HG02588 (cell line): ENCODE data around the gene RHOJ.
"Not testable (repeated sequence)": the region's sequence is repeated elsewhere in the genome, so short reads cannot be mapped to it uniquely, and the experiment has no call there.

Experiments
- ATAC-seq: cut with Tn5 transposase; IDR thresholded peaks from one replicate; pipeline ENCODE4 v1.9.1; 2021; ENCODE audit warnings: mild to moderate bottlenecking, moderate library complexity; ENCODE audit not compliant: unreplicated experiment

Gene RHOJ

DNA sequence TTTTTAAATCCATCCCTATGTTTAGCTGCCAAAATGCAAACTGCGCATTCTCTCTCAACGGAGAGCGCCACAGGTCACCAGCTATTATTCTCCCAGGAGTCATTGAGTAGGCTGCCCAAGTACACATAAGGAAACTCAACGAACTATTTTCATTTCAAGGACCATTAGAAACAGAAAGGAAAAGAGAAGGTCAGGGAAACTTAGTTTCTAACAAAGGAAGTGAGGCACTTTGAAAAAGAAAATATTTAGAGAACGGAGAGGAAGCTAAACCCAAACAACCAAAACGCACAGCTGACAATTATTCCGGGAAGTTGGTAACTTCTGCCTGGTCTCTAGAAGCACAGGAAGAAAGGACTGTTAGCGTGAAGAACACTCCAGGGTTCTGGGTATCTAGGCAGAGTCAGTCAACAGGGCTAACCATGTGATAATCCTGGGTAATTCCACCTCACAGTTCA lies 91.0 kb downstream of the RHOJ start:
- peak; percentile 54 for ATAC-seq

DNA sequence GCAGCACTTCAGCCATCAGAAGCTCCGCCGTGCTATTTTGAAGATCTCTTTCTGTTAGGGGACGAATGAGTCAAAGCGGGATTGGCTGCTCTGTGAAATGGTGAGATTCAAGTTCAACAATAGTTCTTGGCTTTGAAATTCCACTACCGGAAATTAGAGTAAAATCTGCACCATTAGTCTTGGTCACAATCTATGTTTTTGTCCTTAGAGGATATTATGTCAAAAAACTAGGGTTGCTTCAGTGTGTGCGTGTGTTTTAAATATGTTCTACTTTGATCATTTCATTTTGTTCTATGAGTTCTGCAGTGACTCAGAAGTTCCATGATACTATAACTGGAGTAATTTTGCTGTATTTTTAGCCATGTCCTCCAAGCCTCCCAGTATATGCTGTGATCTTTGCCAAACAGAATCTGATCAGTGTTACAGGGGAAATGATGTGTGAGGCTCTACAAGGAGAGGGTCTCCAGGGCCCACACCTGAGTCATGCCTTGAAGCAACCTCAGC lies 91.9 kb downstream of the RHOJ start:
- no peak for ATAC-seq

DNA sequence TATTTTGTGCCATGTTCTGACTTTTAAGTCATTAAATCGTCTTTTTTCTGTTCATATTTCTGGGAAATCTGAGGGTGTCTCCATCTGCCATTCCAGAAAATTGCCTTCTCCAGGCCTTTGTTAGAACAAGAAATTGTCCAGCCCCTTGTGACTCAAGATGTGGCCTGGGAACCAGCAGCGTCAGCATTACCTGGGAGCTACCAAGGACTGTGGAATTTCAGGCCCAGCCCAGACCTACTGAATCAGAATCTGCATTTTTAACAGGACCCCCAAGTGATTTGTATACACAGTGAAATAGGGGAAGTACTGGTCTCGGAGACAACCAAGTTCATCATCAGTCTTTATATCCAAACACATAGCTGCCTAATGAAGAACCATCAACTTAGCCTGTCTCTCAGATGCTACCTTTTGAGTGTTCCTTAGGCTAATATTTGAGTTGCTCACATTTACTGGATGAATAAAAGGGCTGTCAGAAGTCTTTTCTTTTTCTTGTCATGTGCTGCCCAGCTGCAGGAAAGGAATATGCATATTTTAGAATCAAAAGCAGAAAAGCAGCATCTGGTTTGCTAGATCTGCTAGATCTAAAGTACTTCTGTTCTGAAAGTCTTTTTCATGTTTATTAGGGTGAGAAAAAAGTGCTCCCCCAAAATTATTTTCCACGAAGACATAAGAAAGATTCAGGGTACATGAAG lies 93.3 kb downstream of the RHOJ start:
- no peak for ATAC-seq

- ATAC-seq = no peak
Observed at GRCh38 chr14:63299351-63300110, 95.3 kb downstream of the RHOJ start.

DNA sequence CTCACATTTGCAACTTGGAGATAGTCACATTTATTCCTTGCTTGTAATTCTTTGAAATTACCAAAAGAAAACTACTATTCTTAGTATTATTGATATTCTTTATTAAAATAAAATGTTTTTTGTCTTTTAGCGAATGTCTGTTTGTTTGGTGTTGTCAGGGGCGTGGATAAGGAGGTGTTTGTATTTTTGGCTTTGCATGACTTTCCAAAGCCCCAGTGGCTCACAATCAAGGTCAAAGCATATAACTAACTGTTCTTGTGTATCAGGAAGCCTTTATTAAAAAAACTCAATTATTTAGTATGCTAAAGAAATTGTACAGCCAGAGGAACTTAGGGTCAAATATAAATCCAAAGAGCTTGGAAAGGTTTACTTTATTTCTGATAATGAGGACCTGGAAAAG lies 96.6 kb downstream of the RHOJ start:
- ATAC-seq = no peak

DNA sequence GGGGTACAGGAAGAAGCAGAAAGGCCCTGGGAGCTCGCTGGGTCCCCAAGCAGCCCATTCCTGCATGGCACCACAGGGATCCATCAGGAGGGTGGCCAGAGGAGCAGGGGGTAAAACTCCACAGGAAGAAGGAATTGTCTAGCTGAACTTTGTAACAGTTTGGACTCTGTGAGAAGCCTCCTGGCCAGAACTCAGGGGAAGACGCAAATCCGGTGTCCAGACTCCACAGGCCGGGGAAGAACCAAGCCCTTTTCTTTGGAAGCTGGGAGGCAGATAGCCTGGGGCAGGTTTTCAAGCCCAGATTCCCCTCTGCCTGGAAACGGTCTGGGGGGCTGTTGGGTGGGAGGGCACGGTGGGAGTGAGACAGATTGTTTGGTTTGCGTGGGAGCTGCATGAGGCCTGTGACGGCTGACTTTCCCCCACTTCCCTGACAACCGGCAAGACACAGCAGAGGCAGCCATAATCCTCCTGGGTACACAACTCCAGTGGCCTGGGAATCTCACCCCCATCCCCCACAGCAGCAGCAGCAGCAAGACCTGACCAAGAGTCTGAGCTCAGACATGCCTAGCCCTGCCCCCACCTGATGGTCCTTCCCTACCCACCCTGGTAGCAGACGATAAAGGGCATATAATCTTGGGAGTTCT lies 97.8 kb downstream of the RHOJ start:
- no peak for ATAC-seq

DNA sequence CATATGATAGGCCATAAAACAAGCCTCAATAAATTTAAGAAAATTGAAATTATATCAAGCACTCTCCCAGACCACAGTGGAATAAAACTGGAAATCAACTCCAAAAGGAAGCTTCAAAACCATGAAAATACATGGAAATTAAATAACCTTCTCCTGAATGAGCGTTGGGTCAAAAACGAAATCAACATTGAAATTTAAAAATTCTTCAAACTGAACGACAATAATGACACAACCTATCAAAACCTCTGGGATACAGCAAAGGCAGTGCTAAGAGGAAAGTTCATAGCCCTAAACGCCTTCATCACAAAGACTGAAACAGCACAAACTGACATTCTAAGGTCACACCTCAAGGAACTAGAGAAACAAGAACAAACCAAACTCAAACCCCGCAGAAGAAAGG lies 100.2 kb downstream of the RHOJ start:
- not testable (repeated sequence) for ATAC-seq

- ATAC-seq = no peak
Observed at GRCh38 chr14:63308723-63309317, 104.6 kb downstream of the RHOJ start.

DNA sequence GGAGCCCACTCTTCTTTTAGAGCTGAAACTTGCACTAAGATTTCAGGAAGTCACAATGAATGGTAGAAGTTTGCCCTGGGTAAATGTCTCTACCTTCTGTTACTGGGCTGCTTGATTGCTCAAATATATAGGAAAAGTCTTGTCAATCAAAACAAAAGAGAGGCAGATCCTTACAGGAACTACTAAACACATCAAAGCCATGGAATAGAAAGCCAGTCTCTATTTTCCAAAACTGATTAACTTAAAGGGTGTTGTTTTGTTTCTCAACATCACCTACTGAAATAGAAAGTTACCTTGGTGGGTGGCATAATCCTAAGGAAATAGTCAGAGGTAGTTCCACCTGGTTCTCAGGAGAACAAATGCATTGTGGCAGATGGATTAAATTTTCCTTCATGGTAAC lies 114.6 kb downstream of the RHOJ start, which contains the start of gene GPHB5:
GPHB5 (minus strand) TSS at position 101 of the 400 bp plus-strand sequence. CDS start 1,086 bp downstream, outside the sequence.
- ATAC-seq = no peak

- ATAC-seq = no peak
Observed at GRCh38 chr14:63322472-63322871, 118.2 kb downstream of the RHOJ start.

GRCh38 chr14:63322897-63323573 lies 118.8 kb downstream of the RHOJ start:
- no peak for ATAC-seq

DNA sequence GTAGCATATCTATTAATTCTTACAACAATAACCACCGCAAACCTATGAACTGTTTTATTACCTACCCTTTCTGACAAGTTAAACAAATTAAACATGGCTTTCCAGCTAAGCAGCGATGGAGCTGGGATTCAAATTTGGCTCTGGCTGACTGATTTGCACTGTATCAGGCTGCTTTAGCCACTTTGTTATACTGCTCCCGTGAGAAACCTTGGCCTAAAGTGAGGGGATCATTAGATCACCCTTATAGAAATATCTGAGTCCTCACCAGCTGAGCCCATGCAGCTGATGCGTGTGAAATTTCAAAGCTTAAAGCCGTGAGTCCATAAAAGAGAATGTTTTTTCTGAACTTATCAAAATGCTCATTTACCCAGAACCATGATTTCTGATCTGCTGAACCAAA lies 122.6 kb downstream of the RHOJ start:
- no peak for ATAC-seq

DNA sequence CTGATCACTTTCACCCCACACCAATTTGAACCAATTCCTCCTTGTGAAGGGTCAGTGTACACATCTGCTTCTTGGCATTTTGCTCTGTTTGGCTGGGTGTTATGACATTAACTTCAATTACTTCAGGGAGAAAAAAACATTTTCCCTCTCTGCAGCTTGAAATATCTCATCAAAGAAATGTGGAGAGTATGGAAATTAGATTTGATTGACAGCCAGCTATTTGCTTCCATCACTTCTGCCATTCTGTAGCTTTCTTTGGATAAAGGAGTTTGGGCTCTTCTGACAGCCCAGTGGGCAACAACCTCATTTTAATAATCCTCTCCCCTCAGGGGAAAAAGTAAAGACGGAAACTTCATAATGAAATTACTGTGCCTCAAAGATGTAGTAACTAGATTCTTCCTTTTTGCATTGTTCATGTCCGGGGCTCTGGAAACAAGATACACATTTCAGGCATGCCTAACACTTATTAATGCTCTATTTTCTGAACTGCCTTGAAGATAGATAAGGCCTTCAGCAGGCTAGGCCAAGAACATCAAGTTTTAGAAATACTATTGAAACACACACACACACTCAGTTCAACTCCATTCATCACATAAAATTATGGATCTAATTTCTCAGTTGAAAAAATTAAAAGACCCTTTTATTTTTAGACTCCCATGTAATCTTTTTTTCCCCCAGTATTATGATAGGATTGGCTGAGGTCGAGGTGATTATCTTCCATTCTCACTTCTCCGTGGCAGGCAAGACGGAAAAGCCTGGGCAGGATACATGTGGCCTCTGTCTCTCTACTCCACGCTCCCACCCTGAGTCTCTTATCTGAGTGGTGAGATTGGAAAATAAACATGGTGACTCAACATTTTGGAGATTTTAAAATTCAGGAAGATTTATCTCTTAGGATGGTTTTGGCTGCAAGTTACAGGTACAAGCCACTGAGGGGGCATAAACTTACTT lies 124.8 kb downstream of the RHOJ start:
- ATAC-seq = no peak

- ATAC-seq = no peak
Observed at GRCh38 chr14:63342371-63342770, 138.1 kb downstream of the RHOJ start.
